SK-N-SH treated with all-trans-retinoic acid at 6 μM for 48 hours (cell line): ENCODE measurements around the gene LGI2.

Source experiments
- ATAC-seq: fragments of 200-7000 bp; cut with Tn5 transposase; 3 replicates; pipeline ENCODE4 v1.9.1; 2020; ENCODE audit warnings: mild to moderate bottlenecking, moderate library complexity
- ARNTL ChIP-seq: fragments of 450-650 bp; formaldehyde crosslinking; IDR thresholded peaks from 2 replicates; pipeline ENCODE4 v1.5.0; 2020; ENCODE audit warnings: low read depth, mild to moderate bottlenecking, moderate library complexity, borderline replicate concordance
- BACH2 ChIP-seq: fragments of 250-450 bp; sonication (Bioruptor Pico); IDR thresholded peaks from 2 replicates; pipeline ENCODE4 v1.9.0; 2021; ENCODE audit warnings: mild to moderate bottlenecking, borderline replicate concordance
- CREB5 ChIP-seq: fragments of 250-450 bp; sonication (Bioruptor Pico); IDR thresholded peaks from 2 replicates; pipeline ENCODE4 v1.5.1; 2020; ENCODE audit warnings: low read depth, mild to moderate bottlenecking, moderate library complexity
- CSDC2 ChIP-seq: fragments of 250-450 bp; sonication (Bioruptor Pico); IDR thresholded peaks from 2 replicates; pipeline ENCODE4 v1.5.0; 2020; ENCODE audit warnings: mild to moderate bottlenecking, moderate library complexity
- ESRRG ChIP-seq: fragments of 250-450 bp; sonication (Bioruptor Pico); IDR thresholded peaks from 2 replicates; pipeline ENCODE4 v1.6.1; 2021; ENCODE audit warnings: mild to moderate bottlenecking
- GLIS3 ChIP-seq: fragments of 250-450 bp; sonication (Bioruptor Pico); IDR thresholded peaks from 2 replicates; pipeline ENCODE4 v1.5.0; 2020; ENCODE audit warnings: mild to moderate bottlenecking, moderate library complexity
- ISL1 ChIP-seq: fragments of 250-450 bp; sonication (Bioruptor Pico); IDR thresholded peaks from 2 replicates; pipeline ENCODE4 v2.1.2; 2022; ENCODE audit warnings: mild to moderate bottlenecking, moderate library complexity
- OSR1 ChIP-seq: fragments of 250-450 bp; sonication (Bioruptor Pico); IDR thresholded peaks from 2 replicates; pipeline ENCODE4 v1.8.0; 2022; ENCODE audit warnings: moderate library complexity, mild to moderate bottlenecking, inconsistent platforms
- PATZ1 ChIP-seq: fragments of 250-450 bp; sonication (Bioruptor Pico); IDR thresholded peaks from 2 replicates; pipeline ENCODE4 v1.8.0; 2020; ENCODE audit warnings: mild to moderate bottlenecking, moderate library complexity, borderline replicate concordance
- PPARA ChIP-seq: fragments of 250-450 bp; sonication (Bioruptor Pico); IDR thresholded peaks from 2 replicates; pipeline ENCODE4 v1.5.0; 2020; ENCODE audit warnings: mild to moderate bottlenecking, borderline replicate concordance
- RARB ChIP-seq: fragments of 250-450 bp; sonication (Bioruptor Pico); IDR thresholded peaks from 2 replicates; pipeline ENCODE4 v1.8.0; 2021; ENCODE audit warnings: mild to moderate bottlenecking, moderate library complexity
- SNAI2 ChIP-seq: fragments of 250-450 bp; sonication (Bioruptor Pico); IDR thresholded peaks from 2 replicates; pipeline ENCODE4 v1.5.0; 2020; ENCODE audit warnings: mild to moderate bottlenecking, moderate library complexity
- TCF4 ChIP-seq: fragments of 250-450 bp; sonication (Bioruptor Pico); IDR thresholded peaks from 2 replicates; pipeline ENCODE4 v1.8.0; 2021; ENCODE audit warnings: mild to moderate bottlenecking, moderate library complexity, borderline replicate concordance
- TOX ChIP-seq: fragments of 250-450 bp; sonication (Bioruptor Pico); IDR thresholded peaks from 2 replicates; pipeline ENCODE4 v1.8.0; 2021; ENCODE audit warnings: mild to moderate bottlenecking, moderate library complexity, borderline replicate concordance
- ZC3H10 ChIP-seq: fragments of 250-450 bp; sonication (Bioruptor Pico); IDR thresholded peaks from 2 replicates; pipeline ENCODE4 v1.5.1; 2021; ENCODE audit warnings: mild to moderate bottlenecking, moderate library complexity
- ZFP3 ChIP-seq: fragments of 250-450 bp; sonication (Bioruptor Pico); IDR thresholded peaks from 2 replicates; pipeline ENCODE4 v1.5.0; 2020; ENCODE audit warnings: mild to moderate bottlenecking, moderate library complexity
- ZFP30 ChIP-seq: fragments of 450-650 bp; formaldehyde crosslinking; IDR thresholded peaks from 2 replicates; pipeline ENCODE4 v1.5.0; 2022; ENCODE audit warnings: mild to moderate bottlenecking, moderate library complexity
- ZNF70 ChIP-seq: fragments of 450-650 bp; formaldehyde crosslinking; IDR thresholded peaks from 2 replicates; pipeline ENCODE4 v1.5.0; 2020; ENCODE audit warnings: mild to moderate bottlenecking, moderate library complexity
- ZNF8 ChIP-seq: fragments of 450-650 bp; formaldehyde crosslinking; IDR thresholded peaks from 2 replicates; pipeline ENCODE4 v1.5.0; 2020; ENCODE audit warnings: mild to moderate bottlenecking, moderate library complexity
- TF ChIP-seq, protein P1 (sequence below): fragments of 250-450 bp; sonication (Bioruptor Pico); IDR thresholded peaks from 2 replicates; pipeline ENCODE4 v1.5.0; 2020; ENCODE audit warnings: mild to moderate bottlenecking, moderate library complexity
- TF ChIP-seq, protein P2 (sequence below): fragments of 250-450 bp; sonication (Bioruptor Pico); IDR thresholded peaks from 2 replicates; pipeline ENCODE4 v1.8.0; 2021; ENCODE audit warnings: low read depth, mild to moderate bottlenecking, moderate library complexity, borderline replicate concordance
- TF ChIP-seq, protein P3 (sequence below): fragments of 250-450 bp; sonication (Bioruptor Pico); IDR thresholded peaks from 2 replicates; pipeline ENCODE4 v1.5.1; 2021; ENCODE audit warnings: mild to moderate bottlenecking, moderate library complexity

The LGI2 gene

GRCh38 chr4:24988776-24989175, 42.0 kb downstream of the LGI2 start:
- peak; percentile 70; the same call in 2 of the 3 replicates for ATAC-seq
- TF ChIP-seq OSR1 (CRISPR knock-in tag), result no peak
- TF ChIP-seq, protein P1, sequence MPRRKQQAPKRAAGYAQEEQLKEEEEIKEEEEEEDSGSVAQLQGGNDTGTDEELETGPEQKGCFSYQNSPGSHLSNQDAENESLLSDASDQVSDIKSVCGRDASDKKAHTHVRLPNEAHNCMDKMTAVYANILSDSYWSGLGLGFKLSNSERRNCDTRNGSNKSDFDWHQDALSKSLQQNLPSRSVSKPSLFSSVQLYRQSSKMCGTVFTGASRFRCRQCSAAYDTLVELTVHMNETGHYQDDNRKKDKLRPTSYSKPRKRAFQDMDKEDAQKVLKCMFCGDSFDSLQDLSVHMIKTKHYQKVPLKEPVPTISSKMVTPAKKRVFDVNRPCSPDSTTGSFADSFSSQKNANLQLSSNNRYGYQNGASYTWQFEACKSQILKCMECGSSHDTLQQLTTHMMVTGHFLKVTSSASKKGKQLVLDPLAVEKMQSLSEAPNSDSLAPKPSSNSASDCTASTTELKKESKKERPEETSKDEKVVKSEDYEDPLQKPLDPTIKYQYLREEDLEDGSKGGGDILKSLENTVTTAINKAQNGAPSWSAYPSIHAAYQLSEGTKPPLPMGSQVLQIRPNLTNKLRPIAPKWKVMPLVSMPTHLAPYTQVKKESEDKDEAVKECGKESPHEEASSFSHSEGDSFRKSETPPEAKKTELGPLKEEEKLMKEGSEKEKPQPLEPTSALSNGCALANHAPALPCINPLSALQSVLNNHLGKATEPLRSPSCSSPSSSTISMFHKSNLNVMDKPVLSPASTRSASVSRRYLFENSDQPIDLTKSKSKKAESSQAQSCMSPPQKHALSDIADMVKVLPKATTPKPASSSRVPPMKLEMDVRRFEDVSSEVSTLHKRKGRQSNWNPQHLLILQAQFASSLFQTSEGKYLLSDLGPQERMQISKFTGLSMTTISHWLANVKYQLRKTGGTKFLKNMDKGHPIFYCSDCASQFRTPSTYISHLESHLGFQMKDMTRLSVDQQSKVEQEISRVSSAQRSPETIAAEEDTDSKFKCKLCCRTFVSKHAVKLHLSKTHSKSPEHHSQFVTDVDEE, result no peak
- no peak for TF ChIP-seq ZFP30 (CRISPR knock-in tag)
- no peak for TF ChIP-seq BACH2 (CRISPR knock-in tag)
- no peak for TF ChIP-seq ZNF8 (CRISPR knock-in tag)
- TF ChIP-seq ZNF70 (CRISPR knock-in tag), result no peak
- TF ChIP-seq PATZ1 (CRISPR knock-in tag), result no peak
- TF ChIP-seq TCF4, result no peak
- TF ChIP-seq ESRRG (CRISPR knock-in tag), result no peak
- TF ChIP-seq, protein P2, sequence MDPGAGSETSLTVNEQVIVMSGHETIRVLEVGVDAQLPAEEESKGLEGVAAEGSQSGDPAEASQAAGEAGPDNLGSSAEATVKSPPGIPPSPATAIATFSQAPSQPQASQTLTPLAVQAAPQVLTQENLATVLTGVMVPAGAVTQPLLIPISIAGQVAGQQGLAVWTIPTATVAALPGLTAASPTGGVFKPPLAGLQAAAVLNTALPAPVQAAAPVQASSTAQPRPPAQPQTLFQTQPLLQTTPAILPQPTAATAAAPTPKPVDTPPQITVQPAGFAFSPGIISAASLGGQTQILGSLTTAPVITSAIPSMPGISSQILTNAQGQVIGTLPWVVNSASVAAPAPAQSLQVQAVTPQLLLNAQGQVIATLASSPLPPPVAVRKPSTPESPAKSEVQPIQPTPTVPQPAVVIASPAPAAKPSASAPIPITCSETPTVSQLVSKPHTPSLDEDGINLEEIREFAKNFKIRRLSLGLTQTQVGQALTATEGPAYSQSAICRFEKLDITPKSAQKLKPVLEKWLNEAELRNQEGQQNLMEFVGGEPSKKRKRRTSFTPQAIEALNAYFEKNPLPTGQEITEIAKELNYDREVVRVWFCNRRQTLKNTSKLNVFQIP (CRISPR knock-in tag), result no peak
- TF ChIP-seq, protein P3, sequence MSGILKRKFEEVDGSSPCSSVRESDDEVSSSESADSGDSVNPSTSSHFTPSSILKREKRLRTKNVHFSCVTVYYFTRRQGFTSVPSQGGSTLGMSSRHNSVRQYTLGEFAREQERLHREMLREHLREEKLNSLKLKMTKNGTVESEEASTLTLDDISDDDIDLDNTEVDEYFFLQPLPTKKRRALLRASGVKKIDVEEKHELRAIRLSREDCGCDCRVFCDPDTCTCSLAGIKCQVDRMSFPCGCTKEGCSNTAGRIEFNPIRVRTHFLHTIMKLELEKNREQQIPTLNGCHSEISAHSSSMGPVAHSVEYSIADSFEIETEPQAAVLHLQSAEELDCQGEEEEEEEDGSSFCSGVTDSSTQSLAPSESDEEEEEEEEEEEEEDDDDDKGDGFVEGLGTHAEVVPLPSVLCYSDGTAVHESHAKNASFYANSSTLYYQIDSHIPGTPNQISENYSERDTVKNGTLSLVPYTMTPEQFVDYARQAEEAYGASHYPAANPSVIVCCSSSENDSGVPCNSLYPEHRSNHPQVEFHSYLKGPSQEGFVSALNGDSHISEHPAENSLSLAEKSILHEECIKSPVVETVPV (CRISPR knock-in tag), result no peak
- no peak for TF ChIP-seq CSDC2 (CRISPR knock-in tag)
- no peak for TF ChIP-seq RARB (CRISPR knock-in tag)
- no peak for TF ChIP-seq TOX
- TF ChIP-seq CREB5, result no peak
- no peak for TF ChIP-seq SNAI2 (CRISPR knock-in tag)
- TF ChIP-seq ZFP3 (CRISPR knock-in tag), result no peak

DNA sequence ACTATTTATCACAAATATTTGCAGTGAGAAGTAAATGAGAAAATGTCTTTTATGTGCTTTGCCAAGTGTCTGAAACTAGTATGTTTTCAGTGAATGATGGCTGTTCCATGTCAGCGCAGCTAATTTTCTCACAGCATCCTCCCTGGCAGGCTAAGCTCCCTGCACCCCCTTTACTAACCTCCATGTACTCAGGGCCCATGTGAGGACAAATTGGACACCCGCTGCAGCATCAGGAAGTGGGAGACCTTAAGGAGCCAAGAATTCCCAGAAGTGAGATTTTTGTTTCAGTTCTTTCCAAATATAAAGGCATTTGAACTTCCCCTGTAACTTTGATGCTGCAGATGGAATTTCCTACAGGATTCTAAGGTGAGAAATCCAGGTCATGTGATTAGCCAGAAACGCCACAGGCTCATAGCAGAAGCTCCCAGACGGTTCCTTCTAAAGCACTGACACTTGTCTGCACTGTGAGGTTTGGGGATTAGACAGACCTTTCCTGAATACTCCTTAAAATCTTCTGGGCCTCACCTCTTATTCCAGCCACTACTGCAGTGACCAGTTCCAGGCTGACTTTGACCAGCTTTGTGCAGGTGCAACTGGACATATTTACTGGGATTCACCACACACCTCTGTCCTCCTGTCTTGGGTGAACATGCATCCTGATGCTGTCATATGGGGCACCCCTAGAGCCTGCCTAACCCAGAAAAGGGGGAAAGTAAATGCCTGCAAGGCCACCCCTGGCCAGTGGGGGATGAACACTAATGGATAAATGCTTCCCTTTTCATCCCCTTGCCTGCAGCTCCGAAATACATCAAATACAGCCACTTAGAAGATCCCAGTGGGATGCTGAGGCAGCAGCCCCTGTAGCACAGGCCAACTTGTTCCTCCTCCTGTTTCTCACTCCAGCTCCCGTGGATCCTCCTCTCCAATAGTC, 45.9 kb downstream of the LGI2 start:
- ATAC-seq, result 0 out of 3 replicates have a peak, but pooled peaks have one; percentile 21
- no peak for TF ChIP-seq TCF4
- no peak for TF ChIP-seq PPARA
- no peak for TF ChIP-seq GLIS3 (CRISPR knock-in tag)
- no peak for TF ChIP-seq ZC3H10

DNA sequence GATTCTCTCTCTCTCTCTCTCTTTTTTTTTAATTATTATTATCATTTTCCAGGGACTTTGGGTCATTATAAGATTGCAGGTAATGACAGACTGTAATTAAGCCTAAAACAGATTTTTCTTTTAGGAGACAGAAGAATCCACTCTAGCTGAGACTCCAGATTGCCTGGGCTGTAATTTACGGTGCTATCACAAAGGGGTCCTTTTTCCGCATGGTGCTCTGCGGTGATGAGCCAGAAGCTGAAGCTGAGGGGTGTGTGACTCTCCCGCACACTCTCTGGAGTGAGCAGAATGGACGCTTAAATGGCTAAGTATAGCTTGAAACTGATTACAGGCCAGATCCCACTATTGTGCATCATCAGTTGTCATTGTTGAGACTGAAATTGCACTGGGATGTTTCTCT, 50.0 kb downstream of the LGI2 start:
- ATAC-seq, result no peak
- TF ChIP-seq SNAI2 (CRISPR knock-in tag), result no peak
- TF ChIP-seq, protein P1, result no peak
- TF ChIP-seq, protein P3 (CRISPR knock-in tag), result no peak
- no peak for TF ChIP-seq ARNTL (CRISPR knock-in tag)
- no peak for TF ChIP-seq OSR1 (CRISPR knock-in tag)
- no peak for TF ChIP-seq ISL1
- TF ChIP-seq, protein P2 (CRISPR knock-in tag), result no peak
